SJSA1 (cell line): ENCODE measurements around the gene SIGLEC14. TPM values are rescaled to one million over a fixed set of nuclear protein-coding genes. Genes with fewer than 3 reads are reported as not detected.
"Not testable (repeated sequence)": the region's sequence is repeated elsewhere in the genome, so short reads cannot be mapped to it uniquely, and the experiment has no call there.

Source experiments
- DNase-seq, 2 experiments: peaks; one replicate each; pipeline ENCODE4 v3.0.0-alpha.2; 2015 to 2020; ENCODE audit warnings: low spot score in 2 of 2, low read depth in 1 of 2
- H3K27ac ChIP-seq: fragments of 250-450 bp; sonication (Bioruptor Pico); 2 replicates; pipeline ENCODE4 v1.5.1; 2020; ENCODE audit warnings: mild to moderate bottlenecking, moderate library complexity
- H3K27me3 ChIP-seq: fragments of 250-450 bp; sonication (Bioruptor Pico); replicated peaks from 2 replicates; pipeline ENCODE4 v1.5.1; 2020; ENCODE audit warnings: mild to moderate bottlenecking, moderate library complexity
- H3K36me3 ChIP-seq: fragments of 250-450 bp; sonication (Bioruptor Pico); 2 replicates; pipeline ENCODE4 v1.5.1; 2020; ENCODE audit warnings: mild to moderate bottlenecking
- H3K4me1 ChIP-seq: fragments of 250-450 bp; sonication (Bioruptor Pico); replicated peaks from 2 replicates; pipeline ENCODE4 v1.6.1; 2021; ENCODE audit warnings: mild to moderate bottlenecking
- H3K4me3 ChIP-seq: fragments of 250-450 bp; sonication (Bioruptor Pico); 2 replicates; pipeline ENCODE4 v1.5.1; 2020; ENCODE audit warnings: mild to moderate bottlenecking
- H3K9me3 ChIP-seq: fragments of 250-450 bp; sonication (Bioruptor Pico); replicated peaks from 2 replicates; pipeline ENCODE4 v1.5.1; 2020; ENCODE audit warnings: mild to moderate bottlenecking
- total RNA-seq: library from RNA; depleted of rRNA; stranded (reverse); fragments of >200 nt; shearing (Covaris generic); gene quantifications from 2 replicates; pipeline ENCODE4 v1.2.3, GENCODE V29; 2014; rRNA removed

Gene SIGLEC14, protein sequence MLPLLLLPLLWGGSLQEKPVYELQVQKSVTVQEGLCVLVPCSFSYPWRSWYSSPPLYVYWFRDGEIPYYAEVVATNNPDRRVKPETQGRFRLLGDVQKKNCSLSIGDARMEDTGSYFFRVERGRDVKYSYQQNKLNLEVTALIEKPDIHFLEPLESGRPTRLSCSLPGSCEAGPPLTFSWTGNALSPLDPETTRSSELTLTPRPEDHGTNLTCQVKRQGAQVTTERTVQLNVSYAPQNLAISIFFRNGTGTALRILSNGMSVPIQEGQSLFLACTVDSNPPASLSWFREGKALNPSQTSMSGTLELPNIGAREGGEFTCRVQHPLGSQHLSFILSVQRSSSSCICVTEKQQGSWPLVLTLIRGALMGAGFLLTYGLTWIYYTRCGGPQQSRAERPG
- total RNA-seq: not detected in 2 replicates

DNA sequence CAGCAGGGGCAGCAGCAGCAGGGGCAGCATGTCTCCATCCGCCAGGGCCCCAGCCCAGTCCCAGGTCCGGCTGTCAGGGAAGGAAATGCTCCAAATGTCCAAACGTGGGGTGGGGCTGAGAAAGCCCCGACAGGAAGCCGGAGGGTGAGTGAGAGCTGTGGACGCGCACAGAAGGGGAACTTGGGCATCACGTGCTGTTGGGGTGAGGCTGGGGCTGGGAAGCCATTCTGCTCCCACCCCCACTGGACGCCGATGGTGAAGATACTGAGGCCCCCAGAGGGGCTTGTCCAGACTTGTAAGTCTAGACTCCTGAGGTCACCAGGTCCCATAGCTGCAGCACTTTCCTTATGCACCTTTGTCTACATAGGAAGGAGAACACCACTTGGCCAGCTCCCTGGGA, at the start of gene SIGLEC14:
Gene SIGLEC14, minus strand, starts transcription at position 96 of the 400 bp plus-strand sequence. Its CDS starts 66 bp downstream, at position 30.
- not testable (repeated sequence) for H3K4me3 ChIP-seq, H3K27ac ChIP-seq, H3K9me3 ChIP-seq, H3K4me1 ChIP-seq, H3K36me3 ChIP-seq, DNase-seq, H3K27me3 ChIP-seq

DNA sequence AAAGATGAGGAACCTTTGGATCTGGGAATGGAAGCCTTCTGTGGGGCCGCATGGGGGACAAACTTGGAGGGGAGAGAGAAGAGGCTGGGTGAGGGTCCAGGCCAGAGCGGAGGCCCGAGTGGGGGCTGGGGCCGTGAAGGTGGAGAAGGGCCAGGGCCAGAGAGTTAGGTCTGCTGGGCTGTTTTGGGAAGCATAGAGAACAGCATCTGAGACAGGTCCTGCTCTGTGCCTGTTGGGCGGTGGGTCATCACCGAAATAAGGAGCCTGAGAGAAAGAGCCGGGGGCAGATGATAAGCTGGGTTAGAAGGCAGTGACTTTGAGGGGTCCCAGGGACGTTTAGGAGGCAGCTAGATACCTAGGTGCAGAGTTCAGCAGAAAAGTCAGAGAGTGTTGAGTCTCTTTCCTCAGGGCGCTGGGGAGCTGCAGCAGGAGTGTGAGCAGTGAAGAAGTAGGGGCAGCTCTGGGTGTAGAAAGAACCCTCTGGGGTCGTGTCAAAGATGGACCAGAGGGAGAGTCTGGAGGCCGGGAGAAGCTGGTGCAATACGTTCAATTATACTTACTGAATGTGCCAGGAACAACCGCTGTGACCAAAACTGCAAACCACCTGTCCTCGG, 49.2 kb upstream of the SIGLEC14 start:
- Histone ChIP-seq H3K36me3 (peaks cover 83% of the 10 kb centered on the region), H3K4me1 (peaks cover 7% of the 10 kb centered on the region), H3K9me3 (no peaks in the 10 kb centered on the region), H3K27ac (no peak overlapping the region), H3K4me3 (no peak overlapping the region), H3K27me3 (no peaks in the 10 kb centered on the region)
- peak in 1 of 2 experiments; percentile 27 for DNase-seq

DNA sequence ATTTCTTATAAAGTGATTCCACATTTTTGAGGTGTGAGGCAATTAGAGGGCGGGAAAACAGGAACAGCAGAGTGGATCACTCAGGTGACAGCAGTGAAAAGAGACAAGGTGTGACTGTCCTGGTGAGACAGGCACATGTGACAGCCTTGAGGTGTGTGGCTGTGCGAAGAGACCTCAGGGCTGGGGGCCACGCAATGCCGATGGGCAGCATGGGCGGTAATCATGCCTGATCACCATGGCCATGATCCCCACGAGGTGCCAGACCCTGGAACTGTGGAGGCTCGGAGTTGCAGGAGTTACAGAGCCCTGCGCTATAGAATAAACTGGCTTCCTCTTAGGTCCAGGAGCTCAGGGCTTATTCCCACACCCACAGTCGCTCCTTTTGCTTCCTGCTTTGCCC, 48.5 kb upstream of the SIGLEC14 start:
- no peak overlapping the region for H3K27ac ChIP-seq
- no peaks in the 10 kb centered on the region for H3K9me3 ChIP-seq
- no peaks in the 10 kb centered on the region for H3K27me3 ChIP-seq
- DNase-seq: no peak
- no peak overlapping the region for H3K4me3 ChIP-seq
- peaks cover 81% of the 10 kb centered on the region for H3K36me3 ChIP-seq
- H3K4me1 ChIP-seq: peaks cover 13% of the 10 kb centered on the region

DNA sequence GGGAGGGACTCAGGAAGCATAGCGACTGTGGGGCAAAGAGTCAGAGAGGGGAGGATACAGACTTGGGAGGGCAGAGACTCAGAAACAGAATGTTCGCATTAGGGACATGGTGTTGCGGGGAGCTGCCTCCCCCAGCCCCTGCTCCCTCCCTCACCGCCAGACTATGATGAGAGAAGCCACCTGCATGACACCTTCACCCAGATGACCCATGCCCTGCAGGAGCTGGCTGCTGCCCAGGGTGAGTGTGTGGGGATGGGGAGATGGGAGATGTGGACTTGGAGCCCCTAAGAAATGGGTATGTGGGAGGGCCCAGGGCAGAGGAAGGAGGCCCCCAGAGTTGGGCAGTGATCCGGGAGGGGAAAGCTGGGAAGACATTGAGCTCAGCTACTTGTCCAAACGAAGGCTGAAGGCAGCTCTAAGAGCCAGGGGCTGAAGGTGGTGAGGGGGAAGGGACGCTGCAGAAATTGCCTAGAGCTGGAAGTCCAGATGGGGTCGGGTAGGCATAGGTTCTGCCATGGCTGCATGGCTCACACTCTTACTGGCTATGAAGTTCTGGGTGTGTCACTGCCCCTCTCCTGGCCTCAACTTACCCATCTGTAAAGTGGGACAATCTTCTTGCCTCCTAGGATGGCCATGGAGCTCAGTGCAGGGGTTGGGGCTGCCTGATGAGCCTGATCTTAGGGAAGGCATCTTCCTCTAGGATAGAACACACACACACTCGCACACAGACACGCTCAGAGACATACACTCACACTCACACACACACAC, 47.9 kb upstream of the SIGLEC14 start:
- DNase-seq: no peak
- H3K36me3 ChIP-seq: peaks cover 75% of the 10 kb centered on the region
- H3K9me3 ChIP-seq: no peaks in the 10 kb centered on the region
- peaks cover 13% of the 10 kb centered on the region for H3K4me1 ChIP-seq
- H3K27me3 ChIP-seq: no peaks in the 10 kb centered on the region
- H3K4me3 ChIP-seq: no peak overlapping the region
- H3K27ac ChIP-seq: no peak overlapping the region

DNA sequence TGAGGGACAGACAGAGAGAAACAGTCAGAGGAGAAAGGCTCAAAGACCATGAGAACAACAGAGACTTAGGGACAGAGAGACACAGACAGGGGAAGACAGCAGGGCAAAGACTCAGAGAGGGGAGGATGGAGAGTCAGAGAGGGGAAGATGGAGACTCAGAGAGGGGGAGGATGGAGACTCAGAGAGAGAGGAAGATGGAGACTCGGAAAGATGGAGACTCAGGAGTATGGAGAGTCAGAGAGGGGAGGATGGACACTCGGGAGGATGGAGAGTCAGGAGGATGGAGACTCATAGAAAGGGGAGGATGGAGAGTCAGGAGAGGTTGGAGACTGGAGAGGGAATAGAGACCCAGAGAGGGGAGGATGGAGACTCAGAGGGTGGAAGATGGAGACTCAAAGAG, 47.2 kb upstream of the SIGLEC14 start:
- Histone ChIP-seq H3K4me1 (peaks cover 13% of the 10 kb centered on the region), H3K9me3 (no peaks in the 10 kb centered on the region), H3K4me3 (no peak overlapping the region), H3K36me3 (peaks cover 68% of the 10 kb centered on the region), H3K27me3 (no peaks in the 10 kb centered on the region), H3K27ac (no peak overlapping the region)
- no peak for DNase-seq

DNA sequence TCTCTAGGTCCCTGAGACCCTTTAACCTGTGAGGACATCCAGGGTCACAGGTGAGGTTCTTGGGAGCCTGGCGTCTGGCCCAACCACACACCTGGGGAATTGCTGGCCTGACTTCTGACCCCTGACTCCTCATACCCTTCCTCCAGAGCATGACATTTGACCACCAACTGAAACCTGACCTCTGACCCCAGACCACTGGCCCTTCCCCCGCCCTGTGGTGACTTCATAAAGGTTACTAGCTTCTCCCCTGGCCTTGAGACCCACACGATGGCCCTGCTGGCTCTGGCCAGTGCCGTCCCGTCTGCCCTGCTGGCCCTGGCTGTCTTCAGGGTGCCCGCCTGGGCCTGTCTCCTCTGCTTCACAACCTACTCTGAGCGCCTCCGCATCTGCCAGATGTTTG, 46.6 kb upstream of the SIGLEC14 start, which contains the start of gene SPACA6:
Gene SPACA6, plus strand, starts transcription at position 71 of the 400 bp plus-strand sequence. Its CDS starts 197 bp downstream, at position 268.
- no peaks in the 10 kb centered on the region for H3K9me3 ChIP-seq
- no peak within 1 kb of the TSS for H3K27ac ChIP-seq
- no peak within 1 kb of the TSS for H3K4me3 ChIP-seq
- peaks cover 16% of the 10 kb centered on the region for H3K4me1 ChIP-seq
- no peaks in the 10 kb centered on the region for H3K27me3 ChIP-seq
- DNase-seq: no peak
- peaks cover 62% of the 10 kb centered on the region for H3K36me3 ChIP-seq

DNA sequence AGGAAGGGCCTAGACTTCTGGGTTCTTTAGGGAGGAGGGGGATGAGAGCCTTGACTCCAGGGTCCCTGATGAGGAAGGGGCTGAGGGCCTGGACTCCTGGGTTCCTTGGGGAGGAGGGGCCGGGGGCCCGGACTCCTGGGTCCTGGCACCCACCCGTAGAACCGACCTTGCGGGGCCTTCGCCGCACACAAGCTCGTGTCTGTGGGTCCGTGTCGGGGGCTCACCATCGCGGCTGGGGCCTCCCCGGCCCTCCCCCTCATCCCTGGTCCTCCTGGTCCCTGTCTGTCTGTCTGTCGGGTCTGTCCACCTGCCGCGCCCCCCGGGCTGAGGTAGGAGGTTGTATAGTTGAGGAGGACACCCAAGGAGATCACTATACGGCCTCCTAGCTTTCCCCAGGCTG, 45.8 kb upstream of the SIGLEC14 start:
- no peak overlapping the region for H3K4me3 ChIP-seq
- peaks cover 54% of the 10 kb centered on the region for H3K36me3 ChIP-seq
- DNase-seq: no peak
- no peaks in the 10 kb centered on the region for H3K9me3 ChIP-seq
- no peak overlapping the region for H3K27ac ChIP-seq
- peaks cover 24% of the 10 kb centered on the region for H3K4me1 ChIP-seq
- H3K27me3 ChIP-seq: no peaks in the 10 kb centered on the region

DNA sequence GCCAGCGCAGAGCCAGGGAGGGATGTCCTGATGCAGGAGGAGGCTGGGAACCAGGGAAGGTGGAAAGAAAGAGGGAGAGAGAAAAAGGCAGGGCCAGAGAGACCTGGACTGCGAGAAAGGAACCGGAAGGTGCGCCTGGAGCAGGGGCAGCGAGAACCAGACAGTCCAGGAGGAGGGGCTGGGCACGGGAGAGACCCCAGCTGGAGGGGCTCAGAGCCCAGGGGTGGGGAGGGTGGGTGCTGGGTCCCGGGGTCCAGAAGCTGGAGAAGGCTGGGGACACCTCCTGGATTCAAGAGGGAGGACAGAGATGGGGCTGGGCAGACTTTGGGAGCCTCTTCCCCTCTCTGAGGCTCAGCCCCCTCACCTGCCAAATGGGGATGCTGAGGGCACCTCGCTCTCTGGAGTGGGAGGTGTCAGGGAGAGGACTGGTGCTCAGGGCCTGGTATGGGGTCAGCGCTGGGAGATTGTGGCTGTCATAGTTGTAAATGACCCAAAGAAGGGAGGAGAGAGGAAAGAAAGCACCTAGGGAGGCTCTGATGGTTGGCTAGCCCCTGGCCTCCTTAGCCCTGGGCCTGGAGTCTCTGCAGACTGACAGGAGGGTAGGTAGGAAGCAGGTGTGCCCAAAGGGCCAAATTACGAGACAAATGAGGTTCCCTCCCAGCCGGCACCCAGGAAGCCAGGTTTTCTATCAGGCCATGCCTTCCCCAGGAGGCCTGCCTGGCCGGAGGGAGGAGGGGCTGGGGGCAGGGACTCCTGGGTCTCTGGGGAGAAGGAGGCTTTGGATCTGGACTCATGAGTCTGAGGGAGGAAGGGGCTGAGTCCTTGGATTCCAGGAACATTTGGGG, 45.2 kb upstream of the SIGLEC14 start:
- DNase-seq: no peak
- H3K4me3 ChIP-seq: peak overlapping the region; percentile 68
- no peaks in the 10 kb centered on the region for H3K9me3 ChIP-seq
- 0 out of 2 replicates have a peak overlapping the region, but pooled peaks have one; percentile 15 for H3K27ac ChIP-seq
- peaks cover 48% of the 10 kb centered on the region for H3K36me3 ChIP-seq
- peaks cover 26% of the 10 kb centered on the region for H3K4me1 ChIP-seq
- no peaks in the 10 kb centered on the region for H3K27me3 ChIP-seq

DNA sequence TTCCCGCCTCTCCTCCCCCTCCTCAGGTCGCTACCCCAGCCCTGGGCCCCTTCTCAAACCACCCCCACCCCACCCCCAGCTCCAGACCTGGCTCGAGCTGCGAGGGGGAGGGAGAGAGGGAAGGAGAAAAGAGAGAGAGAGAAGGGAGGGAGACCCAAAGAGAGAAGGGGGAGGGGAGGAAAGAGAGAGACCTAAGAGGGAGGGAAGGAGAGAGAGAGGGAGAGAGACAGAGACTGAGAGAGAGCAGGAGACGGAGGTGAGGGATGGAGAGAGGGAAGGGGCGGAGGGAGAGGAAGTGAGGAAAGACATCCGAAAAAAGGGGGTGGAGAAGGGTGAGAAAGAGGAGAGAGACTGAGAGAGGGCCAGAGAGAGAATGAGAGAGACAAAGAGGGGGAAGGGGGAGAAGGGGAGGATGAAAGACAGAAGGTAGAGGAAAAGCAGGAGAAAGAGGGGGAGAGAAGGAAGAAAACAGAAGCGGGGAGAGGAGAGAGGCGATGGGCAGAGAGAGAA, 44.5 kb upstream of the SIGLEC14 start:
- Histone ChIP-seq H3K9me3 (no peaks in the 10 kb centered on the region), H3K36me3 (peaks cover 41% of the 10 kb centered on the region), H3K27me3 (no peaks in the 10 kb centered on the region), H3K4me1 (peaks cover 26% of the 10 kb centered on the region), H3K27ac (peak overlapping the region; percentile 15; the same call in 1 of the 2 replicates), H3K4me3 (peak overlapping the region; percentile 68)
- DNase-seq: peak in 1 of 2 experiments; percentile 27

DNA sequence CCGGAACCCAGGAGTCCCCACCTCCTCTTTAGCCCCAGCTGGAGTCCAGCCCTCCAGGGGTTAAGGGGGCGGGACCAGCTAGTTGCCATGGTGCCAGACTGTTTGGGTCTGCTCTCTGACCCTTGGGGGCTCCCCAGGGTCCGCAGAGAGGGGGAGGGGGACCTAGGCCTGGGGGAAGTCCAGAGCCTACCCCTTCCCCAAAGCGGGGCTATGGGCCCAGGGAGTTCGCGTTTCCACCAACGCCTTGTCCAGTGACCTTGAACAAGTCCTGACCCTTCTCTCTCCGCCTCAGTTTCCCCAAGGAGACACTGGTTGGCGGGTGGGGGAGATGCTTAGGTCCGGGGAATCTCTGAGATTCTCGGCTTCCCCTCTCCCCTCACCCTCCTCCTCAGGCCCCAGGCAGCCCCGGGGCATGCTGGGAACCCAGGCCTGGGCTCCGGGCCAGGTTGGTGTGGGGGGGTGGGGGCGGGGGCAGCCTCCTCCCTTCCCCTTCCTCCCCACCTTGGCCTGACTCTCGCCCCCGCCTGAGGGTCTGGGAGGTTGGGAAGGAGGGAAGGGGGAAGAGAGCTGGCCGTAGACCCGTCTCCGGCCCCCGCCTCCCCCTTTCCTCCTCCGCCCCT, 43.9 kb upstream of the SIGLEC14 start:
- H3K9me3 ChIP-seq: no peaks in the 10 kb centered on the region

DNA sequence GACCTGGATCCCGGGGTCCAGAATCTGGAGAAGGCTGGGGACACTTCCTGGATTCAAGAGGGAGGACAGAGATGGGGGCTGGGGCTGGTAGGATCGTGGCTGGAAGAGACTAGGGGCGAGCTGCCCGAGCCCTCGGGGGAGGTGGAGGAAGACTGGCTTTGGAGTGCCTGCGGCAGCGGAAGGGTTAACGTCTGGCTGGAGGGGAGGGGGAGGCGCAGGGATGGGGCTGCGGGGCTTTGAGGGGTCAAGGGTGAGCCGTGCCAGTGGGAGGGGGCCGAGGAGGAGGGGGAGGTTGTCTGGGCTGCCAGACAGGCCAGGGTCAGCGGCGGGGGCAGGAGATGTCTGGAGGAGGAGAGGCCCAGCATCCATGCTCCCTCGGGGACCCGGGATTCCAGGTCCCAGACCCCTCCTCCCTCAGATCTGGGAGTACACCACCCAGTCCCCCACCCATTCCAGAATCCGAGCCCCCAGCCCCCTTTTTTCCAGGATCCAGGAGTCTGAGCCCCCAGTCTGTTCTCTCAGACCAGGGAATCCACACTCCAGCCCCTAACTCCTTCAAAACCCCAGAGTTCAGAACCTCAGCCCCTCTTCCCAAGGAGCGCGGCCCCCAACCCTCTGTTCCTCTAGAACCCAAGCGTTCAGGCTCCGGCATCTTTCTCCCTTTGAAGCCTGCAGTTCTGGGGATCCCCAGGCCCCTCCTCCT, 43.3 kb upstream of the SIGLEC14 start:
- DNase-seq: no peak
- H3K4me1 ChIP-seq: peaks cover 26% of the 10 kb centered on the region
- peak overlapping the region; percentile 82 for H3K27ac ChIP-seq
- peak overlapping the region; percentile 68 for H3K4me3 ChIP-seq
- no peaks in the 10 kb centered on the region for H3K9me3 ChIP-seq
- H3K27me3 ChIP-seq: no peaks in the 10 kb centered on the region
- H3K36me3 ChIP-seq: peaks cover 31% of the 10 kb centered on the region

More for the DNA sequence above, 43.9 kb upstream of the SIGLEC14 start:
- DNase-seq: peak; percentile 62 to 67
- Histone ChIP-seq H3K27ac (peak overlapping the region; percentile 82), H3K27me3 (no peaks in the 10 kb centered on the region), H3K4me3 (peak overlapping the region; percentile 68), H3K36me3 (peaks cover 37% of the 10 kb centered on the region), H3K4me1 (peaks cover 26% of the 10 kb centered on the region)
